HUES6 (cell line): ENCODE measurements around the gene HMGXB4.

Experiments
- H3K27ac ChIP-seq: 2 replicates; pipeline ENCODE4 v1.7.0; 2013; ENCODE audit warnings: low read depth, mild to moderate bottlenecking, low read length, inconsistent platforms
- H3K27me3 ChIP-seq: 2 replicates; pipeline ENCODE4 v1.6.1; 2013; ENCODE audit warnings: low read length; ENCODE audit not compliant: control insufficient read depth, insufficient read depth
- H3K36me3 ChIP-seq: 2 replicates; pipeline ENCODE4 v1.6.1; 2013; ENCODE audit warnings: low read length; ENCODE audit not compliant: control insufficient read depth, insufficient read depth
- H3K4me1 ChIP-seq: 2 replicates; pipeline ENCODE4 v1.6.1; 2013; ENCODE audit warnings: low read length; ENCODE audit not compliant: control insufficient read depth, insufficient read depth
- H3K4me3 ChIP-seq: 2 replicates; pipeline ENCODE4 v1.5.1; 2013; ENCODE audit warnings: low read depth, low read length
- H3K9ac ChIP-seq: one replicate; pipeline ENCODE4 v1.6.1; 2013; ENCODE audit warnings: mild to moderate bottlenecking, low read length
- H3K9me3 ChIP-seq: 2 replicates; pipeline ENCODE4 v1.6.1; 2013; ENCODE audit warnings: low read depth, low read length; ENCODE audit not compliant: control insufficient read depth, insufficient read depth

HMGXB4 gene

DNA sequence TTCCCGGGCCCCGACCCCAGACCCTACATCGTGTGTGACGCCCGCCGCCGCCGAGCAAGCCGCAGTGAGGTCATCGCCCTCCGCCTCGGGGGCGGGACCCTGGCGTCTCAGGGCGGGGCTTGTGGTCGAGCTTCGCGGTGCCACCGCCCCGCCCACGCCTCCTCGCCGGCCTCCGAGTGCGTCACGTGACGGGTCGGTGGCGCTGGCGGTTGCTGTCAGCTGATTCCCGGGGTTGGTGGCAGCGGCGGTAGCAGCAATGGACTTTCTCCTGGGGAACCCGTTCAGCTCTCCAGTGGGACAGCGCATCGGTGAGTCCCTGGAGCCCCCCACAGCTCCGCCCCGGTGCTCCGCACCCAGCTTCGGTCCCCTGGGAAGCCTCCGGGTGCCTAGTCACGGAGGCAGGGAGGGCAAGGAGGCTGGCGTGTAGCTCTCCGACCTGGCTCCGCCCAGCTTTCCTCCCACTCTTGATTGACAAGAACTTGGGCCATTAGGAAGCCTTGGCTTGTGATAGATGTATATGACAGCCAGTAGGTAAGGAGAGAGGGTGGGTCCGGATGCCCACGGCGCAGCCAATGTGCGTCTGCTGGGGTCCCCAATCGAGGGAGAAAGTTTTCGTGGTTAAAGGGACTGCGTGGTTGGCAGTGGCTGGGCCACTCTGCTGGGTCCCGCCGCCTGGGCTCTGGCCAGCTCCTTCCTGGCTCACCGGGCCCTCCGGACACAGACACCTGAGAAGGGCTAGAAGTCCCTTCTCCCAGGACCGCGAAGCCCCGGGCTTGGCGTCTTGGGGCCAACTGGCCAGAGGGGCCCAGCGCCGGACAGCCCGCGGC, 42.6 kb downstream of the HMGXB4 start, which contains the start of gene TOM1:
TSS of gene TOM1 (plus strand) at position 222 of the 827 bp plus-strand sequence. CDS start at position 257, 35 bp downstream.
- H3K27ac ChIP-seq = no peak within 1 kb of the TSS
- H3K9ac ChIP-seq = peak within 1 kb of the TSS; percentile 70
- H3K9me3 ChIP-seq = no peaks in the 10 kb centered on the region
- H3K4me1 ChIP-seq = no peaks in the 10 kb centered on the region
- peaks cover 26% of the 10 kb centered on the region for H3K36me3 ChIP-seq
- H3K27me3 ChIP-seq = no peaks in the 10 kb centered on the region
- peak within 1 kb of the TSS; percentile 75 for H3K4me3 ChIP-seq

DNA sequence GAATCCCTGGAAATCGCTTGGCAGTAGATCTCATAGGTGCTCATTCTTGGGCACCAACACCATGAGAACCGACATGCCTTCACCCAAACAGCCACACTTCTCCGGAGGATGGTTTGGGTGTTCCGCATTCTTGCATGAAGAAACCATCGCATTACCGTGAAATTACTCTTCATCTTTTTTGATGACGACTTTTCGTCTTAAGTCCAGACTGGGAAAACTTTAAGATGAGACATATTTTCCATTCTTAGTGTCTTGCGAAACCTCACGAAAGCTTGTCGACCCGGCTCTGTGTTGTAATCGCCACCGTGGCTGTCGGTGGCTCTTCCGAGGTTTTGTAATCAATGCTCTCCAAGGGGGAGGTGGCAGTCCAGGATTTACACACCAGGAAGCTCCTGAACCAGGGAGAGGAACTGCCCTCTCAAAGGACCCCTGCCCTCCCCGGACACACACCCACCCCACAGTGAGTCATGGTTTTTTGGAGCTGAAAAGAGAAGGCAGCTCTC, 44.1 kb downstream of the HMGXB4 start:
- H3K27me3 ChIP-seq = no peaks in the 10 kb centered on the region
- H3K27ac ChIP-seq = no peak overlapping the region
- no peak overlapping the region for H3K4me3 ChIP-seq
- H3K36me3 ChIP-seq = peaks cover 14% of the 10 kb centered on the region; the same call in 1 of the 2 replicates
- H3K9me3 ChIP-seq = no peaks in the 10 kb centered on the region
- no peaks in the 10 kb centered on the region for H3K4me1 ChIP-seq
- no peak overlapping the region for H3K9ac ChIP-seq

DNA sequence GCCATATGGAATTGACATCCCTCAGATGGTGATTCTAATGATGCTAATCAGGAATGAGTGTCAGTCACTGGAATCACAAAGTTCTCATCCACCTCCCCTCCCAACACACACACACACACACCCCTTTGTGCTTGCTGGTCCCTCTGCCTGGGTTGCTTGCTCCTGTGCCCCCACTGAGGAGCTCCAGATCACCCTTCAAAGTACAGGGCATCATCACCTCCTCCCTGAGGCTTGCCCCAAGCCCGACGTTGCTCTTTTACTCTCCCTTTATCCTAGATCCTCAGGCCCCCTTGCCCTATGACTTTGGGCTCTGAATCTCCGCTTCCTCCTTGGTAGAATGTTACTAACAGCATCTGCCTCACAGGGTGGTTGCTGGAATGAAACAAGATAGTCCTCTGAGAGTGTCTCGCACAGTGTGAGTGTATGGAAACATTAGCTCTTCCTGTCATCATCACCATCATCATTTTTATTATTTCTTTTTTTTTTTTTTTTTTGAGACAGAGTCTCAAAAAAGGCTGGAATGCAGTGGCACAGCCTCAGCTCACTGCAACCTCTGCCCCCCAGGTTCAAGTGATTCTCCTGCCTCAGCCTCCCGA, 45.8 kb downstream of the HMGXB4 start:
- no peak overlapping the region for H3K4me3 ChIP-seq
- H3K27ac ChIP-seq = no peak overlapping the region
- H3K9ac ChIP-seq = no peak overlapping the region
- H3K27me3 ChIP-seq = no peaks in the 10 kb centered on the region
- peaks cover 8% of the 10 kb centered on the region; the same call in 1 of the 2 replicates for H3K4me1 ChIP-seq
- H3K9me3 ChIP-seq = no peaks in the 10 kb centered on the region
- peaks cover 2% of the 10 kb centered on the region; the same call in 1 of the 2 replicates for H3K36me3 ChIP-seq

GRCh38 chr22:35305525-35306070, 48.3 kb downstream of the HMGXB4 start:
- no peaks in the 10 kb centered on the region for H3K9me3 ChIP-seq
- peaks cover 8% of the 10 kb centered on the region; the same call in 1 of the 2 replicates for H3K4me1 ChIP-seq
- no peak overlapping the region for H3K9ac ChIP-seq
- no peaks in the 10 kb centered on the region for H3K36me3 ChIP-seq
- H3K4me3 ChIP-seq = no peak overlapping the region
- H3K27me3 ChIP-seq = no peaks in the 10 kb centered on the region
- H3K27ac ChIP-seq = no peak overlapping the region

DNA sequence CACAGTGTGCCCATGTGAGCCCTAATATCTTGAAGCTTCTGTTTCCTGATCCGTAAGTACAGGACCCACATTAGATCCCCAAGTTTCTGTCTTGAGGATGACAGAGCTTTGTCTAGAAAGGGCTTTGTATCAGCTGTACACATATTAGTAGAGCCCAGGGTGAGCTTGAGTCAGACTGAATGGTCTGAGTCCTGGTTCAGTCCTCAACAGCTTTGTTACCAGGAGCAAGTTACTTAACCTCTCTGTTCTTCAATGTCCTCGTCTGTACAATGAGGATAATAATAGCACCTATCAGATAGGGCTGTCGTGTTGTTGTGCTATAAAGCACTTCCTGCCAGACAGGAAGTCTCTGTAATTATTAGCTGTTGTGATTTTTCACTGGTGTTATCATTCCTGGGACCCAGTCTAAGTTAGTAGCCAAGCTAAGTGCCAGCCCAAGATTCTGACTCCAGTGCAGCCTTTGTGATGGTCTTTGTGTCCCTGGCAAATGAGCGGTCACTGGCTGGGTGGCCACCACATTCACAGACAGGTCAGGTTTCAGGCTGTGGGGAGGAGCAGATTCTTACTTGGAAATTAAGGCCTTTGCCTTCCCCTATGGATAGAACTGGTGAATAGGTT, 49.2 kb downstream of the HMGXB4 start:
- no peaks in the 10 kb centered on the region for H3K27me3 ChIP-seq
- H3K4me1 ChIP-seq = peaks cover 8% of the 10 kb centered on the region; the same call in 1 of the 2 replicates
- H3K9me3 ChIP-seq = no peaks in the 10 kb centered on the region
- no peak overlapping the region for H3K9ac ChIP-seq
- no peaks in the 10 kb centered on the region for H3K36me3 ChIP-seq
- H3K27ac ChIP-seq = no peak overlapping the region
- no peak overlapping the region for H3K4me3 ChIP-seq

GRCh38 chr22:35307372-35307771, 50.1 kb downstream of the HMGXB4 start:
- Histone ChIP-seq H3K4me1 (peaks cover 8% of the 10 kb centered on the region; the same call in 1 of the 2 replicates), H3K4me3 (no peak overlapping the region), H3K27me3 (no peaks in the 10 kb centered on the region), H3K9me3 (no peaks in the 10 kb centered on the region), H3K9ac (no peak overlapping the region), H3K27ac (no peak overlapping the region), H3K36me3 (no peaks in the 10 kb centered on the region)

DNA sequence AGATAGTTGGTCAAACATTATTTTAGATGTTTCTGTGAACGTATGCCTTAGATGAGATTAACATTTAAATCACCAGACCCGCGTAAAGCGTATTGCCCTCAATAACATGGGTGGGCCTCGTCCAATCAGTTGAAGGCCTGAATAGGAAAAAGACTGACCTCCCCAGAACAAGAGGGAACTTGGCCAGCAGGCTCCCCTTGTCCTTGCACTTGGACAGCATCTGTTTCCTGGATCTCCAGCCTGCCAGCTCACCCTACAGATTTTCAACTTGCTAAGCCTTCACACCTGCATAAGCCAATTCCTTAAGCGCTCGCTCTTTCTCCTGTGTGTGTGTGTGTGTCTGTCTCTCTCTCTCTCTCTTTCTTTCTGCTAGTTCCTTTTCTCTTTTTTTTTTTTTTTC, 50.6 kb downstream of the HMGXB4 start:
- H3K9me3 ChIP-seq = no peaks in the 10 kb centered on the region
- H3K9ac ChIP-seq = no peak overlapping the region
- peaks cover 8% of the 10 kb centered on the region; the same call in 1 of the 2 replicates for H3K4me1 ChIP-seq
- no peaks in the 10 kb centered on the region for H3K27me3 ChIP-seq
- no peak overlapping the region for H3K4me3 ChIP-seq
- H3K36me3 ChIP-seq = no peaks in the 10 kb centered on the region
- no peak overlapping the region for H3K27ac ChIP-seq

GRCh38 chr22:35308480-35309021, 51.3 kb downstream of the HMGXB4 start:
- Histone ChIP-seq H3K27ac (no peak overlapping the region), H3K4me1 (peaks cover 8% of the 10 kb centered on the region; the same call in 1 of the 2 replicates), H3K27me3 (no peaks in the 10 kb centered on the region), H3K36me3 (no peaks in the 10 kb centered on the region), H3K9ac (no peak overlapping the region), H3K9me3 (no peaks in the 10 kb centered on the region), H3K4me3 (no peak overlapping the region)

- no peak overlapping the region for H3K27ac ChIP-seq
These were observed 53.6 kb downstream of the HMGXB4 start for GRCh38 chr22:35310556-35311550.

More at GRCh38 chr22:35310556-35311550, 53.6 kb downstream of the HMGXB4 start:
- no peak overlapping the region for H3K9ac ChIP-seq
- no peaks in the 10 kb centered on the region for H3K36me3 ChIP-seq
- no peaks in the 10 kb centered on the region for H3K9me3 ChIP-seq
- no peak overlapping the region for H3K4me3 ChIP-seq
- H3K27me3 ChIP-seq = no peaks in the 10 kb centered on the region
- H3K4me1 ChIP-seq = peaks cover 16% of the 10 kb centered on the region; the same call in 1 of the 2 replicates
